ENCODE measurements around the gene STK39.

The STK39 gene

DNA sequence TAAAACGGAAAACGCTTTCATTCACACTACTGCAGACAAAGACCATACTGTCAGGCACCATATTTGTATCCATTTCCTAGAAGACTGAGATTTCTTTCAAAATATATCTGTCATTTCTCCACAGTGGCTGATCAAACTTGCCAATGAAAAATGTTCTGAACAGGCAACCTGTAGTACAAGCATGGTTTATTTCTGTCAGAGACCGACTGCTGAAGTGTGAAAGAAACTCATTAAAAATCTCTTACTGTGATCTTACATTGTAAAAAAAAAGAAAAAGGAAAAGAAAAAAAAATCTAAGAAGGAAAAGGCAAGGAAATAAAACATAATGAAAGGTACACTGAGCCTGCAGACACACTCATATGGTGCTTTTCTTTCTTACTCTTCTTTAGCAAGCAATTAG lies 184.5 kb downstream of the STK39 start:
- TF ChIP-seq, protein P1, sequence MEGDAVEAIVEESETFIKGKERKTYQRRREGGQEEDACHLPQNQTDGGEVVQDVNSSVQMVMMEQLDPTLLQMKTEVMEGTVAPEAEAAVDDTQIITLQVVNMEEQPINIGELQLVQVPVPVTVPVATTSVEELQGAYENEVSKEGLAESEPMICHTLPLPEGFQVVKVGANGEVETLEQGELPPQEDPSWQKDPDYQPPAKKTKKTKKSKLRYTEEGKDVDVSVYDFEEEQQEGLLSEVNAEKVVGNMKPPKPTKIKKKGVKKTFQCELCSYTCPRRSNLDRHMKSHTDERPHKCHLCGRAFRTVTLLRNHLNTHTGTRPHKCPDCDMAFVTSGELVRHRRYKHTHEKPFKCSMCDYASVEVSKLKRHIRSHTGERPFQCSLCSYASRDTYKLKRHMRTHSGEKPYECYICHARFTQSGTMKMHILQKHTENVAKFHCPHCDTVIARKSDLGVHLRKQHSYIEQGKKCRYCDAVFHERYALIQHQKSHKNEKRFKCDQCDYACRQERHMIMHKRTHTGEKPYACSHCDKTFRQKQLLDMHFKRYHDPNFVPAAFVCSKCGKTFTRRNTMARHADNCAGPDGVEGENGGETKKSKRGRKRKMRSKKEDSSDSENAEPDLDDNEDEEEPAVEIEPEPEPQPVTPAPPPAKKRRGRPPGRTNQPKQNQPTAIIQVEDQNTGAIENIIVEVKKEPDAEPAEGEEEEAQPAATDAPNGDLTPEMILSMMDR (IDR thresholded peaks at IDR 0.05), result no peak
- Histone ChIP-seq H3K27me3 (no peaks in the 10 kb centered on the region), H3K9me3 (no peaks in the 10 kb centered on the region), H3K4me1 (ENCODE audit: control insufficient read depth in 1 of 2, insufficient read depth in 1 of 2, low read depth in 1 of 2, low read length in 1 of 2) (no peaks in the 10 kb centered on the region), H3K27ac (no peak overlapping the region), H3K4me3 (ENCODE audit: low read depth in 1 of 2, low read length in 1 of 2) (no peak overlapping the region), H3K36me3 (no peaks in the 10 kb centered on the region)

DNA sequence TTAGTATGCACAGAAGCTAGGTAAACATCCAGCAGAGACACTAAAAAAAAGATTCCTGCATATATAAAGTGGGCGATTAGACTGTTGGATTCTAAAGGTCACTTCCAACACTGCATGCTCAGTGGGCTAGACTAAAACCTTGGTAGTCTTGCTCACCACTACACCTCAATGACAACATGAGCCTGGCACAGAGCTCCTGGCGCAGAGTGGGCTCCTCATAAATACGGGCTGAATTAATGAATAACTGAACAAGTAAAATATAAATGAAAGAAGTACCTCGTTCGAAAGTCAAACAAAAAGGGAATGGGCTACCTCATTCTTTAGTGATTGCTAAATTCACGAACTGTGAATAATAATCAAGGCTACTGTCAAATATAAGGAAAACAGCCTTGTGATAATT lies 185.3 kb downstream of the STK39 start:
- no peaks in the 10 kb centered on the region for H3K4me1 ChIP-seq (ENCODE audit: control insufficient read depth in 1 of 2, insufficient read depth in 1 of 2, low read depth in 1 of 2, low read length in 1 of 2)

DNA sequence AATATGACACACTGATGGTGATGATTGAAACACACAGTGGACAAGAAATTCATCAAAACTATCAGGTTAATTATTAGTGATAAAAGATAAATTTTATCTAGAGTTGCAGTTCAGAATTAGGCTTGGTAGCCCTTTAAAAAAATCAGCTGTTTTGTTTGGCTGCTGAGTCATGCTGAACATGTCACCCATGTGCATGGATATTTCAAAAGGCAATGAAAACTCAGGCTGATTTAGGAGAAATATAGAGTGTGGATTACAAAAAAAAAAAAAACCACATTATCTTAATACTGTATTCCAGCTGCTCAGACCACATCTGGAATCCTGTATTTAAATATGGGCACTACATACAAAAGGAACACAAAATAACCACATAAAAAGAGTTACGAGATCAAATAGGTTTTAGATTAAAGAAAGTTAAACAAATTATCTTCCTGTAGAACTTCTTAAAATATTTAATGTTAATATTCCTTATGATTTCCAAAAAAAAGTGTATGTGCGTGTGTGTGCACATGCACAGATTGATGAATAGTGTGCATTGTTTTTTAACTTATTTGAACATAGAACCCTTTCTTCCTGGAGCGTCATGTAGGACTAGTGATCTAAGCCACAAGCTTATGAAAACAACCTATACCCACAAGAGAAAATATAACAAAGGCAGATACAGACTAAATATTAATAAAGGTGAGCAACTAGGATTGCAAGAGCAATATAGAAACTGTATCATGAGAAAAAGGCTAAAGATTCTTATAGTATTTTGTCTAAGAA lies 186.2 kb downstream of the STK39 start:
- Histone ChIP-seq H3K36me3 (no peaks in the 10 kb centered on the region), H3K27me3 (no peaks in the 10 kb centered on the region), H3K4me3 (ENCODE audit: low read depth in 1 of 2, low read length in 1 of 2) (no peak overlapping the region), H3K9me3 (no peaks in the 10 kb centered on the region), H3K4me1 (ENCODE audit: control insufficient read depth in 1 of 2, insufficient read depth in 1 of 2, low read depth in 1 of 2, low read length in 1 of 2) (no peaks in the 10 kb centered on the region), H3K27ac (no peak overlapping the region)
- TF ChIP-seq, protein P1 (IDR thresholded peaks at IDR 0.05), result no peak

More for the DNA sequence above, 185.3 kb downstream of the STK39 start:
- H3K27me3 ChIP-seq, result no peaks in the 10 kb centered on the region
- H3K9me3 ChIP-seq, result no peaks in the 10 kb centered on the region
- TF ChIP-seq, protein P1 (IDR thresholded peaks at IDR 0.05), result no peak
- H3K4me3 ChIP-seq (ENCODE audit: low read depth in 1 of 2, low read length in 1 of 2), result no peak overlapping the region
- H3K27ac ChIP-seq, result no peak overlapping the region
- H3K36me3 ChIP-seq, result no peaks in the 10 kb centered on the region

GRCh38 chr2:168059758-168060157 lies 187.6 kb downstream of the STK39 start:
- Histone ChIP-seq H3K4me1 (ENCODE audit: control insufficient read depth in 1 of 2, insufficient read depth in 1 of 2, low read depth in 1 of 2, low read length in 1 of 2) (no peaks in the 10 kb centered on the region), H3K27ac (no peak overlapping the region), H3K27me3 (no peaks in the 10 kb centered on the region), H3K36me3 (no peaks in the 10 kb centered on the region), H3K9me3 (no peaks in the 10 kb centered on the region), H3K4me3 (ENCODE audit: low read depth in 1 of 2, low read length in 1 of 2) (no peak overlapping the region)
- TF ChIP-seq, protein P1 (IDR thresholded peaks at IDR 0.05), result no peak

- Histone ChIP-seq H3K36me3 (no peaks in the 10 kb centered on the region), H3K27me3 (no peaks in the 10 kb centered on the region), H3K4me1 (ENCODE audit: control insufficient read depth in 1 of 2, insufficient read depth in 1 of 2, low read depth in 1 of 2, low read length in 1 of 2) (no peaks in the 10 kb centered on the region), H3K4me3 (ENCODE audit: low read depth in 1 of 2, low read length in 1 of 2) (no peak overlapping the region), H3K9me3 (no peaks in the 10 kb centered on the region), H3K27ac (no peak overlapping the region)
- TF ChIP-seq, protein P1 (IDR thresholded peaks at IDR 0.05), result no peak
Observed at GRCh38 chr2:168058675-168059074, 188.7 kb downstream of the STK39 start.

Data from neutrophil (primary cell).